Neural crest cell (in vitro differentiated cells): ENCODE measurements around the gene RBBP5. TPM values are rescaled to one million over a fixed set of nuclear protein-coding genes. Genes with fewer than 3 reads are reported as not detected.

ENCODE experiments used
- DNase-seq: peaks from one replicate; pipeline ENCODE4 v3.0.0; 2021; ENCODE audit warnings: low read depth, mixed read lengths, low spot score
- H3K27ac Mint-ChIP-seq: one replicate; pipeline ENCODE4 v1.8.0; 2021; ENCODE audit warnings: mild to moderate bottlenecking, mixed read lengths; ENCODE audit not compliant: unreplicated experiment
- H3K27me3 Mint-ChIP-seq: 2 replicates; pipeline ENCODE4 v1.8.0; 2021; ENCODE audit warnings: low read depth, mild to moderate bottlenecking, mixed read lengths
- H3K36me3 Mint-ChIP-seq: 2 replicates; pipeline ENCODE4 v1.8.0; 2021; ENCODE audit warnings: low read depth, mild to moderate bottlenecking, mixed read lengths
- H3K4me1 Mint-ChIP-seq: 2 replicates; pipeline ENCODE4 v1.8.0; 2021; ENCODE audit warnings: mixed read lengths
- H3K4me3 Mint-ChIP-seq: one replicate; pipeline ENCODE4 v1.8.0; 2021; ENCODE audit warnings: mild to moderate bottlenecking, mixed read lengths
- H3K9me3 Mint-ChIP-seq: 2 replicates; pipeline ENCODE4 v1.8.0; 2021; ENCODE audit warnings: mixed read lengths
- total RNA-seq: library from RNA; stranded (reverse); gene quantifications from 2 replicates; pipeline ENCODE4 v1.2.1, GENCODE V29; 2021
- TF ChIP-seq, protein P1 (sequence below): fragments of 200-600 bp; sonication (generic); conservative IDR thresholded peaks from 2 replicates; pipeline ENCODE4 v1.5.0; 2021; ENCODE audit warnings: antibody characterized with exemption, mild to moderate bottlenecking

Gene RBBP5
- total RNA-seq, 1 donor from 2014 or later = 22.8 TPM

DNA sequence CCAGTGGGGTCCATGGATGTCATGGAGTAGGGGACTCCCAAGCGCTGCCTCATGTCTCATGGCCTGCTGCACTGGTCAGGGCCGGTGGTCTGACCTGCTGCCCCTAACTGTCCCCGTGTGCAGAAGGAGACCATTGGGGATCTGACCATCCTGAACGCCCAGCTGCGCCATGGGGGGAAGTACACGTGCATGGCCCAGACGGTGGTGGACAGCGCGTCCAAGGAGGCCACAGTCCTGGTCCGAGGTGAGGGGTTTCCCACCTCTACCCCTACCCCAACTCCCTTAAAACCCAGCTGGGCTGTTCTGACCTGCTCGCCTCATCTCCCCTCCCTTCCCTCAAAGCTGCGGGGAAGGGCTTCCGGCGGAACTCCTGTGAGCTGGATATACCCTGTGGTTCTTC lies 56.1 kb downstream of the RBBP5 start:
- no peak overlapping the region for H3K4me3 Mint-ChIP-seq
- TF ChIP-seq, protein P1, sequence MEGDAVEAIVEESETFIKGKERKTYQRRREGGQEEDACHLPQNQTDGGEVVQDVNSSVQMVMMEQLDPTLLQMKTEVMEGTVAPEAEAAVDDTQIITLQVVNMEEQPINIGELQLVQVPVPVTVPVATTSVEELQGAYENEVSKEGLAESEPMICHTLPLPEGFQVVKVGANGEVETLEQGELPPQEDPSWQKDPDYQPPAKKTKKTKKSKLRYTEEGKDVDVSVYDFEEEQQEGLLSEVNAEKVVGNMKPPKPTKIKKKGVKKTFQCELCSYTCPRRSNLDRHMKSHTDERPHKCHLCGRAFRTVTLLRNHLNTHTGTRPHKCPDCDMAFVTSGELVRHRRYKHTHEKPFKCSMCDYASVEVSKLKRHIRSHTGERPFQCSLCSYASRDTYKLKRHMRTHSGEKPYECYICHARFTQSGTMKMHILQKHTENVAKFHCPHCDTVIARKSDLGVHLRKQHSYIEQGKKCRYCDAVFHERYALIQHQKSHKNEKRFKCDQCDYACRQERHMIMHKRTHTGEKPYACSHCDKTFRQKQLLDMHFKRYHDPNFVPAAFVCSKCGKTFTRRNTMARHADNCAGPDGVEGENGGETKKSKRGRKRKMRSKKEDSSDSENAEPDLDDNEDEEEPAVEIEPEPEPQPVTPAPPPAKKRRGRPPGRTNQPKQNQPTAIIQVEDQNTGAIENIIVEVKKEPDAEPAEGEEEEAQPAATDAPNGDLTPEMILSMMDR = no peak
- no peak for DNase-seq
- H3K27me3 Mint-ChIP-seq = no peaks in the 10 kb centered on the region
- H3K9me3 Mint-ChIP-seq = no peaks in the 10 kb centered on the region
- peaks cover 11% of the 10 kb centered on the region for H3K4me1 Mint-ChIP-seq
- H3K27ac Mint-ChIP-seq = no peak overlapping the region
- no peaks in the 10 kb centered on the region for H3K36me3 Mint-ChIP-seq

GRCh38 chr1:205064741-205065316 lies 56.9 kb downstream of the RBBP5 start:
- Mint-ChIP-seq H3K4me1 (peaks cover 11% of the 10 kb centered on the region), H3K4me3 (no peak overlapping the region), H3K27ac (peak overlapping the region; percentile 62), H3K36me3 (no peaks in the 10 kb centered on the region), H3K9me3 (no peaks in the 10 kb centered on the region), H3K27me3 (no peaks in the 10 kb centered on the region)
- TF ChIP-seq, protein P1 = no peak
- no peak for DNase-seq

DNA sequence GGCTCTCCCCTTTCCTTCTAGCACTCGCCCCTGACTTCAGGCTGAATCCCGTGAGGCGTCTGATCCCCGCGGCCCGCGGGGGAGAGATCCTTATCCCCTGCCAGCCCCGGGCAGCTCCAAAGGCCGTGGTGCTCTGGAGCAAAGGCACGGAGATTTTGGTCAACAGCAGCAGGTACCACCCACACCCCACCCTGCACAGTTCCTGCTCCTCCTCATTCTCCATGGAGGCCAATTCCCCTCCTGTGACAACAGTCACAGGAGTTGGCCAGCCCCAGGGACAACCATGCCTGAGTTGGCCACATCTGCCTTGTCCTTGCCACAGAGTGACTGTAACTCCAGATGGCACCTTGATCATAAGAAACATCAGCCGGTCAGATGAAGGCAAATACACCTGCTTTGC lies 57.5 kb downstream of the RBBP5 start:
- peaks cover 11% of the 10 kb centered on the region for H3K4me1 Mint-ChIP-seq
- H3K36me3 Mint-ChIP-seq = no peaks in the 10 kb centered on the region

DNA sequence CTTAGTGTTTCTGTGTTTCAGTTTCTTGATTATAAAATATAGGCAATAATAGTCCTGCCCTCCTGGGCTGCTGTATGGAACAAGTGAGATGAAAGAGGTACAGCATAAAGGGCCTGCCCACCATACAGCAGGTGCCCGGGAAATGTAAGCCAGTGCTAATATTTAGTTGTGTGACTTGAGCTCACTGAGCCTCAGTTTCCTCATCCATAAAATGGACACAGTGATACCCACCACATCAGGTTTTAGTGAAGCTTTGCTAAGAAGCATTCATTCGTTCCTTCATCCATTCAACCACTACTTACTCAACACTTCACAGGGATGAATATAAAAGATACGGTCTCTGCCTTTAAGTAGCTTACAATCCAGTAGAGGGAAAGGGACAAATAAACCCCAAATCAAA lies 58.9 kb downstream of the RBBP5 start:
- Mint-ChIP-seq H3K36me3 (no peaks in the 10 kb centered on the region), H3K27me3 (no peaks in the 10 kb centered on the region), H3K4me3 (no peak overlapping the region), H3K9me3 (no peaks in the 10 kb centered on the region), H3K4me1 (peaks cover 11% of the 10 kb centered on the region), H3K27ac (no peak overlapping the region)
- TF ChIP-seq, protein P1 = no peak
- no peak for DNase-seq

More for the DNA sequence above, 57.5 kb downstream of the RBBP5 start:
- DNase-seq = no peak
- Mint-ChIP-seq H3K4me3 (no peak overlapping the region), H3K9me3 (no peaks in the 10 kb centered on the region), H3K27me3 (no peaks in the 10 kb centered on the region), H3K27ac (no peak overlapping the region)
- TF ChIP-seq, protein P1 = no peak

- Mint-ChIP-seq H3K27me3 (no peaks in the 10 kb centered on the region), H3K4me3 (no peak overlapping the region), H3K4me1 (peaks cover 12% of the 10 kb centered on the region), H3K36me3 (no peaks in the 10 kb centered on the region), H3K9me3 (no peaks in the 10 kb centered on the region), H3K27ac (no peak overlapping the region)
- no peak for DNase-seq
- TF ChIP-seq, protein P1 = no peak
Observed at GRCh38 chr1:205062319-205062718, 59.5 kb downstream of the RBBP5 start.

GRCh38 chr1:205061665-205062069 lies 60.1 kb downstream of the RBBP5 start:
- peak; percentile 99 for DNase-seq
- TF ChIP-seq, protein P1 = peak; percentile 95
- H3K4me3 Mint-ChIP-seq = no peak overlapping the region
- peak overlapping the region; percentile 32 for H3K27ac Mint-ChIP-seq
- peaks cover 17% of the 10 kb centered on the region for H3K4me1 Mint-ChIP-seq
- H3K36me3 Mint-ChIP-seq = no peaks in the 10 kb centered on the region
- no peaks in the 10 kb centered on the region for H3K9me3 Mint-ChIP-seq
- no peaks in the 10 kb centered on the region for H3K27me3 Mint-ChIP-seq
